Measurements from ENCODE around the gene PPARG.

- no peak for TF ChIP-seq ZNF384 (IDR thresholded peaks at IDR 0.05)
- TF ChIP-seq FOXM1 (IDR thresholded peaks at IDR 0.05; ENCODE audit: borderline replicate concordance) = no peak
- no peak for TF ChIP-seq SUZ12 (IDR thresholded peaks at IDR 0.05)
Measured at GRCh38 chr3:12444582-12445471, 156.0 kb downstream of the PPARG start.

All from HEK293T (cell line).